Mesenchymal stem cell (in vitro differentiated cells and primary cell): ENCODE results near the gene FCHSD2.

ENCODE experiments used
- DNase-seq: peaks from one replicate; pipeline ENCODE4 v3.0.0-alpha.2; 2013
- H2AFZ ChIP-seq: one replicate; pipeline ENCODE4 v1.6.1; 2013; ENCODE audit warnings: low read depth, mild to moderate bottlenecking, control low read depth, inconsistent platforms, low read length, moderate library complexity
- H2AK5ac ChIP-seq: 2 replicates; pipeline ENCODE4 v1.6.1; 2013; ENCODE audit warnings: low read length, moderate library complexity, mild to moderate bottlenecking, inconsistent platforms; ENCODE audit not compliant: severe bottlenecking
- H2BK120ac ChIP-seq: one replicate; pipeline ENCODE4 v1.6.1; 2013; ENCODE audit warnings: low read depth, mild to moderate bottlenecking, inconsistent platforms, low read length, moderate library complexity
- H2BK12ac ChIP-seq, 2 experiments: one replicate each; pipeline ENCODE4 v1.6.1; 2013; ENCODE audit warnings: inconsistent platforms in 2 of 2, low read length in 2 of 2, mild to moderate bottlenecking in 2 of 2, moderate library complexity in 2 of 2, control low read depth in 1 of 2
- H2BK15ac ChIP-seq: one replicate; pipeline ENCODE4 v1.6.1; 2013; ENCODE audit warnings: mild to moderate bottlenecking, low read depth, inconsistent platforms; ENCODE audit not compliant: poor library complexity, severe bottlenecking
- H2BK5ac ChIP-seq: 2 replicates; pipeline ENCODE4 v1.6.1; 2013; ENCODE audit warnings: low read depth, mild to moderate bottlenecking, low read length, control low read depth, inconsistent platforms; ENCODE audit not compliant: poor library complexity, severe bottlenecking
- H3K14ac ChIP-seq, 2 experiments: one replicate each; pipeline ENCODE4 v1.6.1; 2013; ENCODE audit warnings: inconsistent platforms in 2 of 2, low read length in 2 of 2, control low read depth in 1 of 2, mild to moderate bottlenecking in 1 of 2, moderate library complexity in 1 of 2
- H3K18ac ChIP-seq, 2 experiments: one replicate each; pipeline ENCODE4 v1.6.1; 2013; ENCODE audit warnings: inconsistent platforms in 2 of 2, low read length in 2 of 2, control low read depth in 1 of 2, low read depth in 1 of 2, mild to moderate bottlenecking in 1 of 2
- H3K23ac ChIP-seq, 2 experiments: one replicate each; pipeline ENCODE4 v1.6.1; 2013; ENCODE audit warnings: inconsistent platforms in 2 of 2, low read length in 2 of 2, mild to moderate bottlenecking in 2 of 2, moderate library complexity in 2 of 2, control low read depth in 1 of 2
- H3K27ac ChIP-seq: 2 replicates; pipeline ENCODE4 v1.5.1; 2013; ENCODE audit warnings: mild to moderate bottlenecking, moderate library complexity, low read length, control low read depth, inconsistent platforms; ENCODE audit not compliant: poor library complexity, severe bottlenecking
- H3K27me3 ChIP-seq, 2 experiments: 2 replicates each; pipeline versions ENCODE4 v1.6.1 to v1.7.0; 2013; ENCODE audit warnings: low read length in 2 of 2, mild to moderate bottlenecking in 2 of 2, moderate library complexity in 2 of 2, control low read depth in 1 of 2, inconsistent platforms in 1 of 2; ENCODE audit not compliant: control insufficient read depth in 1 of 2, insufficient read depth in 1 of 2
- H3K36me3 ChIP-seq, 2 experiments: 2 replicates each; pipeline versions ENCODE4 v1.6.1 to v1.7.0; 2013; ENCODE audit warnings: low read length in 2 of 2, control low read depth in 1 of 2, inconsistent platforms in 1 of 2, low read depth in 1 of 2, mild to moderate bottlenecking in 1 of 2; ENCODE audit not compliant: insufficient read depth in 2 of 2, control insufficient read depth in 1 of 2
- H3K4ac ChIP-seq, 2 experiments: one replicate each; pipeline ENCODE4 v1.6.1; 2013; ENCODE audit warnings: inconsistent platforms in 2 of 2, low read length in 2 of 2, mild to moderate bottlenecking in 2 of 2, moderate library complexity in 2 of 2, control low read depth in 1 of 2, low read depth in 1 of 2
- H3K4me1 ChIP-seq: 2 replicates; pipeline ENCODE4 v1.6.1; 2013; ENCODE audit warnings: low read depth, low read length, control low read depth; ENCODE audit not compliant: control insufficient read depth, insufficient read depth
- H3K4me2 ChIP-seq: 2 replicates; pipeline ENCODE4 v1.6.1; 2013; ENCODE audit warnings: low read length, mild to moderate bottlenecking, inconsistent platforms; ENCODE audit not compliant: poor library complexity, severe bottlenecking
- H3K4me3 ChIP-seq, 2 experiments: 2 replicates each; pipeline versions ENCODE4 v1.5.1 to v1.7.0; 2013; ENCODE audit warnings: low read length in 2 of 2, mild to moderate bottlenecking in 2 of 2, control low read depth in 1 of 2, low read depth in 1 of 2; ENCODE audit not compliant: insufficient read depth in 1 of 2
- H3K79me1 ChIP-seq: replicated peaks from 2 replicates; pipeline ENCODE4 v1.6.1; 2013; ENCODE audit warnings: mild to moderate bottlenecking, control low read depth, low read length, inconsistent platforms; ENCODE audit not compliant: poor library complexity, severe bottlenecking
- H3K9ac ChIP-seq: 2 replicates; pipeline ENCODE4 v1.7.0; 2013; ENCODE audit warnings: mild to moderate bottlenecking, low read length, moderate library complexity
- H3K9me3 ChIP-seq: 2 replicates; pipeline ENCODE4 v1.7.0; 2013; ENCODE audit warnings: mild to moderate bottlenecking, low read length; ENCODE audit not compliant: control insufficient read depth
- H4K8ac ChIP-seq: one replicate; pipeline ENCODE4 v1.6.1; 2013; ENCODE audit warnings: inconsistent platforms, mild to moderate bottlenecking, low read length, moderate library complexity
- H4K91ac ChIP-seq: one replicate; pipeline ENCODE4 v1.6.1; 2013; ENCODE audit warnings: mild to moderate bottlenecking, low read length, inconsistent platforms
- WGBS: methylation state at CpG from one replicate; pipeline ENCODE4 v1.1.7; 2013; ENCODE audit warnings: mixed read lengths; 5-methylcytosine and 5-hydroxymethylcytosine counted together

FCHSD2 gene

DNA sequence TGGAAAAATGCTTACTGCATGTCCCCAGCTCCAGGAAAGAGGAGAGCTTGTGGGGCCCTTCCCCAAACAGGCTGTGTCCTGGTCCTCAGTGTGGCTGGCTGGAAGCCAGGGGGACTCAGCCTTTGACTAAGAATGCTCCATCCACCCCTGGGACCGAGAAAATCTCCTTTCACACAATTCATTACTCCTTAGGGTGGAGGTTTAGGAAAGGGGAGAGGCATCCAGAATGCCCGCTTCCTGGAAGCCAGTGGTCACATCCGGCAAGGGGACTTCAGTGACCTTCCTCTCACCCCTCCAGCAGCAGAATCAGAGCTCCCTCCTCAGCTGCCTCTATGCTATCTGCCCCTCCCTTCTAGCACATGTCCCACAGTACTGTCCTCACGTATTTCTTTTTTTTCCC lies 306.0 kb downstream of the FCHSD2 start:
- DNase-seq, result peak; percentile 82
- peak overlapping the region; percentile 1 to 76 for H3K18ac ChIP-seq
- no peak overlapping the region for H2AK5ac ChIP-seq
- H3K27ac ChIP-seq, result no peak overlapping the region
- H3K4me1 ChIP-seq, result peaks cover 9% of the 10 kb centered on the region
- no peak overlapping the region for H3K4me3 ChIP-seq
- H3K4me2 ChIP-seq, result no peak overlapping the region
- WGBS, result 0% methylated on average over 3 of the region's 4 CpGs
- H3K36me3 ChIP-seq, result peaks cover 30 to 31% of the 10 kb centered on the region in 2 experiments
- H3K27me3 ChIP-seq, result no peaks in the 10 kb centered on the region
- no peak overlapping the region for H3K4ac ChIP-seq
- peaks cover 2% of the 10 kb centered on the region for H3K79me1 ChIP-seq
- no peak overlapping the region for H3K14ac ChIP-seq
- peak overlapping the region; percentile 39 for H2BK120ac ChIP-seq
- no peaks in the 10 kb centered on the region for H3K9me3 ChIP-seq
- H3K23ac ChIP-seq, result no peak overlapping the region
- H4K91ac ChIP-seq, result peak overlapping the region; percentile 43
- no peak overlapping the region for H2BK15ac ChIP-seq
- H4K8ac ChIP-seq, result peak overlapping the region; percentile 19
- H2BK12ac ChIP-seq, result peak overlapping the region in 1 of 2 experiments; percentile 15
- H2AFZ ChIP-seq, result no peak overlapping the region
- H3K9ac ChIP-seq, result no peak overlapping the region
- no peak overlapping the region for H2BK5ac ChIP-seq

GRCh38 chr11:72834905-72835304 lies 307.2 kb downstream of the FCHSD2 start:
- no peak overlapping the region for H4K91ac ChIP-seq
- peaks cover 27 to 32% of the 10 kb centered on the region in 2 experiments for H3K36me3 ChIP-seq
- no peaks in the 10 kb centered on the region for H3K9me3 ChIP-seq
- no peak overlapping the region for H3K14ac ChIP-seq
- H2BK12ac ChIP-seq, result peak overlapping the region; percentile 7 to 89
- 96% methylated on average over 4 of the region's 5 CpGs for WGBS
- H3K79me1 ChIP-seq, result peaks cover 2% of the 10 kb centered on the region
- DNase-seq, result no peak
- H2AFZ ChIP-seq, result no peak overlapping the region
- no peak overlapping the region for H3K4me2 ChIP-seq
- H3K18ac ChIP-seq, result peak overlapping the region in 1 of 2 experiments; percentile 59
- no peak overlapping the region for H2BK15ac ChIP-seq
- no peak overlapping the region for H3K9ac ChIP-seq
- no peak overlapping the region for H2BK120ac ChIP-seq
- H3K4ac ChIP-seq, result peak overlapping the region in 1 of 2 experiments; percentile 22
- H4K8ac ChIP-seq, result no peak overlapping the region
- no peaks in the 10 kb centered on the region for H3K27me3 ChIP-seq
- H2BK5ac ChIP-seq, result no peak overlapping the region
- no peak overlapping the region for H3K27ac ChIP-seq
- peaks cover 9% of the 10 kb centered on the region for H3K4me1 ChIP-seq
- no peak overlapping the region for H3K4me3 ChIP-seq
- H3K23ac ChIP-seq, result no peak overlapping the region
- H2AK5ac ChIP-seq, result no peak overlapping the region

- Histone ChIP-seq H3K9me3 (no peaks in the 10 kb centered on the region), H3K4me1 (peaks cover 11% of the 10 kb centered on the region), H3K14ac (no peak overlapping the region), H2BK12ac (no peak overlapping the region), H3K79me1 (peaks cover 2% of the 10 kb centered on the region), H2BK5ac (no peak overlapping the region), H3K27ac (no peak overlapping the region), H3K4ac (no peak overlapping the region), H2AFZ (no peak overlapping the region), H4K8ac (no peak overlapping the region), H2AK5ac (no peak overlapping the region), H2BK15ac (no peak overlapping the region), H3K4me3 (no peak overlapping the region), H3K18ac (no peak overlapping the region), H3K23ac (no peak overlapping the region), H2BK120ac (no peak overlapping the region), H3K27me3 (no peaks in the 10 kb centered on the region), H3K4me2 (no peak overlapping the region), H4K91ac (no peak overlapping the region), H3K9ac (no peak overlapping the region), H3K36me3 (peaks cover 21 to 37% of the 10 kb centered on the region in 2 experiments)
- 78% methylated on average over 5 of the region's 8 CpGs for WGBS
- no peak for DNase-seq
Measured at GRCh38 chr11:72833811-72834493, 308.2 kb downstream of the FCHSD2 start.

DNA sequence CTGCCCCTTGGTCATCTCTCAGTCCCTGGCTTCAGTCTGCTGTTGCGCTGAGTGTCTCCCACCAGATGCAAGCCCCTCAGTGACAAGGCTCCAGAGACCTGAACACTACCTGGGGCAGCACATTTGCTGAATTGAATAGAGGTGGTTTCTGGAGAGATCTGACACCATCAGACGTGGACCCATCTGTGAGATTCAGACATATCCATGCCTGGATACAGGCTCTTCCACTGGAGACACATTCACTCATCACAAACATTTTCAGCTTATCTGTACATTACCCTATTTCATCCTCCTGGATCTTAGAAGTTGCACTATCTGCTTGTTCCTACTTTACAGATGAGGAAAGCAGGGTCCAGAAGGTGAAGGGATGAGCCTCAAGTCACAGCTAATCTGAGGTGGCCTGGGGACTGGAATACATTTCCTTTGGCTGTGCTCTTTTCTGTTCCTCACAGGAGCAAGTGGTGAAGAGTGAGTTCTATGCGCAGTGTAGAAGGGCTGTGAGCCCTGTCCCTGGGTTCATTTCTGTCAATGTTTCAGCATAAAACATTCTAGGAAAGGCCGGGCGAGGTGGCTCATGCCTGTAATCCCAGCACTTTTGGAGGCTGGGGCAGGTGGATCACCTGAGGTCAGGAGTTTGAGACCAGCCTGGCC lies 308.9 kb downstream of the FCHSD2 start:
- Histone ChIP-seq H3K4ac (no peak overlapping the region), H3K4me2 (no peak overlapping the region), H3K4me3 (no peak overlapping the region), H4K91ac (no peak overlapping the region), H2AFZ (no peak overlapping the region), H3K36me3 (peaks cover 21 to 39% of the 10 kb centered on the region in 2 experiments), H3K4me1 (peaks cover 15% of the 10 kb centered on the region), H2BK120ac (no peak overlapping the region), H2AK5ac (no peak overlapping the region), H3K9ac (no peak overlapping the region), H3K23ac (no peak overlapping the region), H3K14ac (no peak overlapping the region), H2BK5ac (no peak overlapping the region), H4K8ac (no peak overlapping the region), H3K9me3 (no peaks in the 10 kb centered on the region), H3K79me1 (peaks cover 2% of the 10 kb centered on the region), H2BK12ac (peak overlapping the region; percentile 6 to 42), H3K27me3 (no peaks in the 10 kb centered on the region), H2BK15ac (no peak overlapping the region), H3K27ac (no peak overlapping the region), H3K18ac (peak overlapping the region in 1 of 2 experiments; percentile 25)
- DNase-seq, result no peak
- WGBS, result 98% methylated on average over 5 of the region's 5 CpGs
